SK-N-SH treated with all-trans-retinoic acid at 6 μM for 48 hours (cell line): Measurements from ENCODE around the gene DHRS4.
"Not testable (repeated sequence)": the region's sequence is repeated elsewhere in the genome, so short reads cannot be mapped to it uniquely, and the experiment has no call there.

ENCODE experiments used
- ATAC-seq: fragments of 200-7000 bp; cut with Tn5 transposase; 3 replicates; pipeline ENCODE4 v1.9.1; 2020; ENCODE audit warnings: mild to moderate bottlenecking, moderate library complexity
- ARNTL ChIP-seq: fragments of 450-650 bp; formaldehyde crosslinking; IDR thresholded peaks from 2 replicates; pipeline ENCODE4 v1.5.0; 2020; ENCODE audit warnings: low read depth, mild to moderate bottlenecking, moderate library complexity, borderline replicate concordance
- BACH2 ChIP-seq: fragments of 250-450 bp; sonication (Bioruptor Pico); IDR thresholded peaks from 2 replicates; pipeline ENCODE4 v1.9.0; 2021; ENCODE audit warnings: mild to moderate bottlenecking, borderline replicate concordance
- CSDC2 ChIP-seq: fragments of 250-450 bp; sonication (Bioruptor Pico); IDR thresholded peaks from 2 replicates; pipeline ENCODE4 v1.5.0; 2020; ENCODE audit warnings: mild to moderate bottlenecking, moderate library complexity
- ESRRG ChIP-seq: fragments of 250-450 bp; sonication (Bioruptor Pico); IDR thresholded peaks from 2 replicates; pipeline ENCODE4 v1.6.1; 2021; ENCODE audit warnings: mild to moderate bottlenecking
- ISL1 ChIP-seq: fragments of 250-450 bp; sonication (Bioruptor Pico); IDR thresholded peaks from 2 replicates; pipeline ENCODE4 v2.1.2; 2022; ENCODE audit warnings: mild to moderate bottlenecking, moderate library complexity
- OSR1 ChIP-seq: fragments of 250-450 bp; sonication (Bioruptor Pico); IDR thresholded peaks from 2 replicates; pipeline ENCODE4 v1.8.0; 2022; ENCODE audit warnings: moderate library complexity, mild to moderate bottlenecking, inconsistent platforms
- PPARA ChIP-seq: fragments of 250-450 bp; sonication (Bioruptor Pico); IDR thresholded peaks from 2 replicates; pipeline ENCODE4 v1.5.0; 2020; ENCODE audit warnings: mild to moderate bottlenecking, borderline replicate concordance
- RARB ChIP-seq: fragments of 250-450 bp; sonication (Bioruptor Pico); IDR thresholded peaks from 2 replicates; pipeline ENCODE4 v1.8.0; 2021; ENCODE audit warnings: mild to moderate bottlenecking, moderate library complexity
- SNAI2 ChIP-seq: fragments of 250-450 bp; sonication (Bioruptor Pico); IDR thresholded peaks from 2 replicates; pipeline ENCODE4 v1.5.0; 2020; ENCODE audit warnings: mild to moderate bottlenecking, moderate library complexity
- TCF4 ChIP-seq: fragments of 250-450 bp; sonication (Bioruptor Pico); IDR thresholded peaks from 2 replicates; pipeline ENCODE4 v1.8.0; 2021; ENCODE audit warnings: mild to moderate bottlenecking, moderate library complexity, borderline replicate concordance
- TOX ChIP-seq: fragments of 250-450 bp; sonication (Bioruptor Pico); IDR thresholded peaks from 2 replicates; pipeline ENCODE4 v1.8.0; 2021; ENCODE audit warnings: mild to moderate bottlenecking, moderate library complexity, borderline replicate concordance
- ZC3H10 ChIP-seq: fragments of 250-450 bp; sonication (Bioruptor Pico); IDR thresholded peaks from 2 replicates; pipeline ENCODE4 v1.5.1; 2021; ENCODE audit warnings: mild to moderate bottlenecking, moderate library complexity
- ZFP3 ChIP-seq: fragments of 250-450 bp; sonication (Bioruptor Pico); IDR thresholded peaks from 2 replicates; pipeline ENCODE4 v1.5.0; 2020; ENCODE audit warnings: mild to moderate bottlenecking, moderate library complexity
- ZNF565 ChIP-seq: fragments of 450-650 bp; formaldehyde crosslinking; conservative IDR thresholded peaks from 2 replicates; pipeline ENCODE4 v1.5.0; 2020; ENCODE audit warnings: low read depth, mild to moderate bottlenecking, moderate library complexity
- ZNF70 ChIP-seq: fragments of 450-650 bp; formaldehyde crosslinking; IDR thresholded peaks from 2 replicates; pipeline ENCODE4 v1.5.0; 2020; ENCODE audit warnings: mild to moderate bottlenecking, moderate library complexity
- ZNF8 ChIP-seq: fragments of 450-650 bp; formaldehyde crosslinking; IDR thresholded peaks from 2 replicates; pipeline ENCODE4 v1.5.0; 2020; ENCODE audit warnings: mild to moderate bottlenecking, moderate library complexity
- TF ChIP-seq, protein P1 (sequence below): fragments of 250-450 bp; sonication (Bioruptor Pico); IDR thresholded peaks from 2 replicates; pipeline ENCODE4 v1.8.0; 2020; ENCODE audit warnings: mild to moderate bottlenecking, moderate library complexity, borderline replicate concordance
- TF ChIP-seq, protein P2 (sequence below): fragments of 250-450 bp; sonication (Bioruptor Pico); IDR thresholded peaks from 2 replicates; pipeline ENCODE4 v1.5.1; 2021; ENCODE audit warnings: mild to moderate bottlenecking, moderate library complexity
- TF ChIP-seq, protein P3 (sequence below): fragments of 250-450 bp; sonication (Bioruptor Pico); IDR thresholded peaks from 2 replicates; pipeline ENCODE4 v1.8.0; 2021; ENCODE audit warnings: low read depth, mild to moderate bottlenecking, moderate library complexity, borderline replicate concordance
- TF ChIP-seq, protein P4 (sequence below): fragments of 250-450 bp; sonication (Bioruptor Pico); IDR thresholded peaks from 2 replicates; pipeline ENCODE4 v1.5.1; 2020; ENCODE audit warnings: low read depth, mild to moderate bottlenecking, moderate library complexity

DHRS4 gene

DNA sequence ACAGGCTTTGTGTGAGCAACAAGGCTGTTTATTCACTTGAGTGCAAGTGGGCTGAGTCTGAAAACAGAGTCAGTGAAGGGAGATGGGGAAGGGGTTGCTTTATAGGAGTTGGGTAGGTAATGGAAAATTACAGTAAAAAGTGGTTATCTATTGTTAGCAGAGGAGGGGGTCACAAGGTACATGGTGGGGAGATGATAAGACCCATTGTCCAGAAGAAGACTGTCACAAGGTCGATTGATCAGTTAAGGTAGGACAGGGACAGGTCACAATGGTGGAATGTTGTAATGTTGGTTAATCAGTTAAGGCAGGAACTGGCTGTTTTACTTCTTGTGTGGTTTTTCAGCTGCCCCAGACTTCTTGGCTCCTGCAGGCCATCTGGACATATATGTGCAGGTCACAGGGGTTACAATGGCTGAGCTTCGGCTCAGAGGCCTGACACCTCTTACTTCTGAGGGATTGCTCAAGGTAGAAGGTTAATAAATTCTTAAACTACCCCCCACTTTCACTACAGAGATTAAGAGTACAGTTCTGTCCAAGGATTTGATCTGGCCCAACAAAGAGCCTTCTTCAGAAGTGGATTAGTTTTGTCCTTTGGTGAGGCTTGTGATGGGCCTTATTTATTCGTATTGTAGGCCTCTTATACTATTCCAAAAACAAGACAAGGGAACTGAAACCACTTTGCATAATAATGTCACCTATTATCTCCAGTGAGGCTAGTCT is 13.8 kb upstream of the DHRS4 start (continued):
- TF ChIP-seq, protein P1, sequence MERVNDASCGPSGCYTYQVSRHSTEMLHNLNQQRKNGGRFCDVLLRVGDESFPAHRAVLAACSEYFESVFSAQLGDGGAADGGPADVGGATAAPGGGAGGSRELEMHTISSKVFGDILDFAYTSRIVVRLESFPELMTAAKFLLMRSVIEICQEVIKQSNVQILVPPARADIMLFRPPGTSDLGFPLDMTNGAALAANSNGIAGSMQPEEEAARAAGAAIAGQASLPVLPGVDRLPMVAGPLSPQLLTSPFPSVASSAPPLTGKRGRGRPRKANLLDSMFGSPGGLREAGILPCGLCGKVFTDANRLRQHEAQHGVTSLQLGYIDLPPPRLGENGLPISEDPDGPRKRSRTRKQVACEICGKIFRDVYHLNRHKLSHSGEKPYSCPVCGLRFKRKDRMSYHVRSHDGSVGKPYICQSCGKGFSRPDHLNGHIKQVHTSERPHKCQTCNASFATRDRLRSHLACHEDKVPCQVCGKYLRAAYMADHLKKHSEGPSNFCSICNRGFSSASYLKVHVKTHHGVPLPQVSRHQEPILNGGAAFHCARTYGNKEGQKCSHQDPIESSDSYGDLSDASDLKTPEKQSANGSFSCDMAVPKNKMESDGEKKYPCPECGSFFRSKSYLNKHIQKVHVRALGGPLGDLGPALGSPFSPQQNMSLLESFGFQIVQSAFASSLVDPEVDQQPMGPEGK (CRISPR knock-in tag) = no peak
- no peak for TF ChIP-seq ESRRG (CRISPR knock-in tag)
- TF ChIP-seq, protein P2, sequence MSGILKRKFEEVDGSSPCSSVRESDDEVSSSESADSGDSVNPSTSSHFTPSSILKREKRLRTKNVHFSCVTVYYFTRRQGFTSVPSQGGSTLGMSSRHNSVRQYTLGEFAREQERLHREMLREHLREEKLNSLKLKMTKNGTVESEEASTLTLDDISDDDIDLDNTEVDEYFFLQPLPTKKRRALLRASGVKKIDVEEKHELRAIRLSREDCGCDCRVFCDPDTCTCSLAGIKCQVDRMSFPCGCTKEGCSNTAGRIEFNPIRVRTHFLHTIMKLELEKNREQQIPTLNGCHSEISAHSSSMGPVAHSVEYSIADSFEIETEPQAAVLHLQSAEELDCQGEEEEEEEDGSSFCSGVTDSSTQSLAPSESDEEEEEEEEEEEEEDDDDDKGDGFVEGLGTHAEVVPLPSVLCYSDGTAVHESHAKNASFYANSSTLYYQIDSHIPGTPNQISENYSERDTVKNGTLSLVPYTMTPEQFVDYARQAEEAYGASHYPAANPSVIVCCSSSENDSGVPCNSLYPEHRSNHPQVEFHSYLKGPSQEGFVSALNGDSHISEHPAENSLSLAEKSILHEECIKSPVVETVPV (CRISPR knock-in tag) = no peak
- TF ChIP-seq BACH2 (CRISPR knock-in tag) = no peak
- TF ChIP-seq PPARA (CRISPR knock-in tag) = no peak
- no peak for TF ChIP-seq ZNF8 (CRISPR knock-in tag)
- no peak for TF ChIP-seq CSDC2 (CRISPR knock-in tag)
- no peak for TF ChIP-seq ZC3H10 (CRISPR knock-in tag)

DNA sequence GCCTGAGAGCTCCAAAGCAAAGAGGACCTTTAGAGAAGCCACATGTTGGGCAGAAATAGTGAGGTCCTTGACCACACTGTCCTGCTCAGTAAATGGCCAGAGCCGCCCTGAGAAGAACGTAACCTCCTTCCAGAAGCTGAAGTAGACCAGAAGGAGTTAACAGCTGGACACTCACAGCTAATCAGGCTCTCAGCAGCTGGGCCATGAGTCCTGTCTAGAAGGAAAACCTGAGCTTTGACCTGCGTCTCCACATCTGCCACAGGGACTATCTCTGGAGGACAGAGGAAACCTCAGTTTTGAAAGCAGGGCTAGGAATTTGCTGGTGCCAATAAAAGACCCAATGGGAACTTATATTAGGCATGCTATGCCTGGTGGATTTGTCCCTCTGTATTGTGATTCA is 12.3 kb upstream of the DHRS4 start:
- no peak for TF ChIP-seq BACH2 (CRISPR knock-in tag)
- TF ChIP-seq, protein P2 (CRISPR knock-in tag) = no peak
- TF ChIP-seq ZNF70 = no peak
- no peak for TF ChIP-seq SNAI2 (CRISPR knock-in tag)
- TF ChIP-seq ZFP3 (CRISPR knock-in tag) = no peak
- no peak for ATAC-seq

DNA sequence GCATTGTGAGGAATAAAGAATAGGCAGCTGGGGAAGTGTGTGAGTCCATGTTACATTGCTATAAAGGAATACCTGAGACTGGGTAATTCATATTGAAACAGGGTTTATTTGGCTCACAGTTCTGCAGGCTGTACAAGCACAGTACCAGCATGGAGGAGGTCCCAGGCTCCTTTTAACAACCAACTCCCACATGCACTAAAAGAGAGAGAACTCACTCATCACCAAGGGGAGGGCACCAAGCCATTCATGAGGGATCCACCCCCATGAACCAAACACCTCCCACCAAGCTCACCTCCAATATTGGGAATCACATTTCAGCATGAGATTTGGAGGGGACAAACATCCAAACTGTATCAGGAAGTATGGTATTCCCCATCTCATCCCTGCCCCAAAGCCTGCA is 11.9 kb upstream of the DHRS4 start:
- no peak for ATAC-seq
- no peak for TF ChIP-seq ZNF8 (CRISPR knock-in tag)
- TF ChIP-seq PPARA (CRISPR knock-in tag) = no peak
- no peak for TF ChIP-seq TCF4 (CRISPR knock-in tag)
- no peak for TF ChIP-seq SNAI2 (CRISPR knock-in tag)
- no peak for TF ChIP-seq OSR1 (CRISPR knock-in tag)
- TF ChIP-seq, protein P3, sequence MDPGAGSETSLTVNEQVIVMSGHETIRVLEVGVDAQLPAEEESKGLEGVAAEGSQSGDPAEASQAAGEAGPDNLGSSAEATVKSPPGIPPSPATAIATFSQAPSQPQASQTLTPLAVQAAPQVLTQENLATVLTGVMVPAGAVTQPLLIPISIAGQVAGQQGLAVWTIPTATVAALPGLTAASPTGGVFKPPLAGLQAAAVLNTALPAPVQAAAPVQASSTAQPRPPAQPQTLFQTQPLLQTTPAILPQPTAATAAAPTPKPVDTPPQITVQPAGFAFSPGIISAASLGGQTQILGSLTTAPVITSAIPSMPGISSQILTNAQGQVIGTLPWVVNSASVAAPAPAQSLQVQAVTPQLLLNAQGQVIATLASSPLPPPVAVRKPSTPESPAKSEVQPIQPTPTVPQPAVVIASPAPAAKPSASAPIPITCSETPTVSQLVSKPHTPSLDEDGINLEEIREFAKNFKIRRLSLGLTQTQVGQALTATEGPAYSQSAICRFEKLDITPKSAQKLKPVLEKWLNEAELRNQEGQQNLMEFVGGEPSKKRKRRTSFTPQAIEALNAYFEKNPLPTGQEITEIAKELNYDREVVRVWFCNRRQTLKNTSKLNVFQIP (CRISPR knock-in tag) = no peak
- TF ChIP-seq TOX (CRISPR knock-in tag) = no peak
- no peak for TF ChIP-seq BACH2 (CRISPR knock-in tag)
- no peak for TF ChIP-seq ZC3H10 (CRISPR knock-in tag)
- no peak for TF ChIP-seq ZNF70
- TF ChIP-seq RARB (CRISPR knock-in tag) = no peak
- TF ChIP-seq ZFP3 (CRISPR knock-in tag) = no peak
- TF ChIP-seq, protein P1 (CRISPR knock-in tag) = no peak
- TF ChIP-seq ISL1 (CRISPR knock-in tag) = no peak
- TF ChIP-seq ESRRG (CRISPR knock-in tag) = no peak

DNA sequence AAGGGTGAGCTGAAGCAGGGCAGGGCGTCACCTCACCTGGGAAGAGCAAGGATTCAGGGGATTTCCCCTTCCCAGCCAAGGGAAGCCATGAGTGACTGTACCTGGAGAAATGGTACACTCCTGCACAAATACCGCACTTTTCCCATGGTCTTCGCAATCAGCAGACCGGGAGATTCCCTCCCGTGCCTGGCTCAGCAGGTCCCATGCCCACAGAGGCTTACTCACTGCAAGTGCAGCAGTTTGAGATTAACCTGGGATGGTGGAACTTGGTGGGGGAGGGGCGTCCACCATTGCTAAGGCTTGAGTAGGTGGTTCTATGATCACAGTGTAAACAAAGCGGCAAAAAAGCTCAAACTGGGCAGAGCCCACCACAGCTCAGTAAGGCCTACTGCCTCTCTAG is 11.0 kb upstream of the DHRS4 start:
- no peak for ATAC-seq
- no peak for TF ChIP-seq ZNF565 (CRISPR knock-in tag)
- no peak for TF ChIP-seq RARB (CRISPR knock-in tag)
- TF ChIP-seq, protein P4, sequence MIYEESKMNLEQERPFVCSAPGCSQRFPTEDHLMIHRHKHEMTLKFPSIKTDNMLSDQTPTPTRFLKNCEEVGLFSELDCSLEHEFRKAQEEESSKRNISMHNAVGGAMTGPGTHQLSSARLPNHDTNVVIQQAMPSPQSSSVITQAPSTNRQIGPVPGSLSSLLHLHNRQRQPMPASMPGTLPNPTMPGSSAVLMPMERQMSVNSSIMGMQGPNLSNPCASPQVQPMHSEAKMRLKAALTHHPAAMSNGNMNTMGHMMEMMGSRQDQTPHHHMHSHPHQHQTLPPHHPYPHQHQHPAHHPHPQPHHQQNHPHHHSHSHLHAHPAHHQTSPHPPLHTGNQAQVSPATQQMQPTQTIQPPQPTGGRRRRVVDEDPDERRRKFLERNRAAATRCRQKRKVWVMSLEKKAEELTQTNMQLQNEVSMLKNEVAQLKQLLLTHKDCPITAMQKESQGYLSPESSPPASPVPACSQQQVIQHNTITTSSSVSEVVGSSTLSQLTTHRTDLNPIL (CRISPR knock-in tag) = no peak
- TF ChIP-seq, protein P1 (CRISPR knock-in tag) = no peak
- TF ChIP-seq ZC3H10 (CRISPR knock-in tag) = no peak
- no peak for TF ChIP-seq ARNTL (CRISPR knock-in tag)
- TF ChIP-seq OSR1 (CRISPR knock-in tag) = no peak
- TF ChIP-seq CSDC2 (CRISPR knock-in tag) = no peak
- TF ChIP-seq TOX (CRISPR knock-in tag) = no peak
- TF ChIP-seq, all 23 proteins: peak for 0

DNA sequence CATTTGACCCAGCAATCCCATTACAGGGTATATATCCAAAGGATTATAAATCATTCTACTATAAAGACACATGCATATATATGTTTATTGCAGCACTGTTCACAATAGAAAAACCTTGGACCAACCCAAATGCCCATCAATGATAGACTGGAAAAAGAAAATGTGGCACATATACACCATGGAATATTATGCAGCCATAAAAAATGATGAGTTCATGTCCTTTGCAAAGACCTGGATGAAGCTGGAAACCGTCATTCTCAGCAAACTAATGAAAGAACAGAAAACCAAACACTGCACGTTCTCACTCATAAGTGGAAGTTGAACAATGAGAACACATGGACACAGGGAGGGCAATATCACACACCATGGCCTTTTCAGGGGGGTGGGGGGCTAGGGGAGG is 4.5 kb upstream of the DHRS4 start:
- not testable (repeated sequence) for ATAC-seq
